GM12892 (cell line): ENCODE data around the gene SDS.

Source experiments
- DNase-seq: peaks from one replicate; pipeline ENCODE4 v3.0.0; 2011; ENCODE audit not compliant: insufficient read length
- FAIRE-seq: peaks from 2 replicates; lab custom pipeline; 2011; peaks lifted over from hg19 to GRCh38; lab: Jason Lieb, UNC
- POLR2A ChIP-seq: IDR thresholded peaks from 2 replicates; pipeline ENCODE4 v1.6.1; 2011; ENCODE audit warnings: low read depth, low read length, control low read depth
- POLR2AphosphoS5 ChIP-seq: IDR thresholded peaks from 2 replicates; pipeline ENCODE4 v1.6.1; 2011; ENCODE audit warnings: low read depth, low read length, control low read depth
- TAF1 ChIP-seq: IDR thresholded peaks from 2 replicates; pipeline ENCODE4 v1.6.1; 2011; ENCODE audit warnings: low read depth, mild to moderate bottlenecking, control low read depth, low read length, borderline replicate concordance

Gene SDS

DNA sequence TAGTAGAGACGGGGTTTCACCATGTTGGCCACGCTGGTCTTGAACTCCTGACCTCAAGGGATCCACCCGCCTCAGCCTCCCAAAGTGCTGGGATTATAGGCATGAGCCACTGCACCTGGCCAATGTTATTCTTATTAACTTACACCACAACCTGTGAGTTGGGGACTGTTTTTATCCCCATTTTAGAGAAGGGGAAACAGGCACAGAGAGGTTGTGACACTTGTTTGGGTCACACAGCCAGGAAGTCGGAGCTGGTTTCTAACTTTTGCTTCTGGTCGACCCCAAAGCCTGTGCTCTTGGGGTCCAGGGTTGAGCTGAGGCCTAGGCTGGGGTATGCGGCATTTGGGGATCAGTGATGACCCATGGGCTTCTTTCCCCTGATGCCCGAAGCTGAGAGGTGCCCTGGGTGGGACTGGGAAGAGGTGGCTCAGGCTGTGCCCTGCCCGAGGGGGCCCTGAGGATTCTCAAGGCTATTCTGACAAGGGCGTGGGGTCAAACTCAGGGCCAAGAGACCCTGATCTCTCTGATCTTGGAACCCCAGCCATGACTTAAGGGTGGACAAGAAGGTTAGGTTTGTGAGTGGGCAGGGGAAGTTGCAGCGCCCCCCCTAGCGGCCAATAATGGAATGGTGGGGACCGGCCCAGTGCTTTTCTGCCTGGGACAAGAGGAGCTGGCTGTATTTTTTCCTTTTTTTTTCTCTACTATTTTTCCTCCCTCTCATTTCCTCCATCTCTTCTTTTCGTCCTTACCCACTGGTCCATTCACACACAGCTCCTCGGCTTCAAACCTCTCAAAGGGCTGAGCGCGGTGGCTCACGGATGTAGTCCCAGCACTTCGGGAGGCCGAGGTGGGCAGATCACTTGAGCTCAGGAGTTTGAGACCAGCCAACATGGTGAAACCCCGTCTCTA lies 21.5 kb upstream of the SDS start:
- peak; percentile 50 for DNase-seq
- TF ChIP-seq POLR2AphosphoS5: no peak
- no peak for TF ChIP-seq TAF1
- TF ChIP-seq POLR2A: no peak
- FAIRE-seq: no peak

DNA sequence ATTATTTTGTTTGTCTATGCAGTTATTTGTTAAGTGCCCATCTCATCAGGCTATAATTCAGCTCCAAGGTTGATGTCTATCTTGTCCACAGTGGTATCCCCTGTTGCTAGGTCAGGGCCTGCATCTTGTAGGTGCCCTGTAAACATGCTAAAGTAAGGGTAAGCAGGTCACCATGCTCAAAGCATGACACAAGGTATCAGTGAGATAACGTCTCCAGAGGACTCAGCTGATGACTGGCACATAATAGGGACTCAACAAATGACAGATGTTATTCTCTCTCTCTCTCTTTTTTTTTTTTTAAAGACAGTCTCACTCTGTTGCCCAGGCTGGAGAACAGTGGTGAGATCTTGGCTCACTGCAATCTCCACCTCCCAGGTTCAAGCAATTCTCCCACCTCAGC lies 20.8 kb upstream of the SDS start:
- DNase-seq (no peak), FAIRE-seq (no peak)
- TF ChIP-seq TAF1 (no peak), POLR2A (no peak)

DNA sequence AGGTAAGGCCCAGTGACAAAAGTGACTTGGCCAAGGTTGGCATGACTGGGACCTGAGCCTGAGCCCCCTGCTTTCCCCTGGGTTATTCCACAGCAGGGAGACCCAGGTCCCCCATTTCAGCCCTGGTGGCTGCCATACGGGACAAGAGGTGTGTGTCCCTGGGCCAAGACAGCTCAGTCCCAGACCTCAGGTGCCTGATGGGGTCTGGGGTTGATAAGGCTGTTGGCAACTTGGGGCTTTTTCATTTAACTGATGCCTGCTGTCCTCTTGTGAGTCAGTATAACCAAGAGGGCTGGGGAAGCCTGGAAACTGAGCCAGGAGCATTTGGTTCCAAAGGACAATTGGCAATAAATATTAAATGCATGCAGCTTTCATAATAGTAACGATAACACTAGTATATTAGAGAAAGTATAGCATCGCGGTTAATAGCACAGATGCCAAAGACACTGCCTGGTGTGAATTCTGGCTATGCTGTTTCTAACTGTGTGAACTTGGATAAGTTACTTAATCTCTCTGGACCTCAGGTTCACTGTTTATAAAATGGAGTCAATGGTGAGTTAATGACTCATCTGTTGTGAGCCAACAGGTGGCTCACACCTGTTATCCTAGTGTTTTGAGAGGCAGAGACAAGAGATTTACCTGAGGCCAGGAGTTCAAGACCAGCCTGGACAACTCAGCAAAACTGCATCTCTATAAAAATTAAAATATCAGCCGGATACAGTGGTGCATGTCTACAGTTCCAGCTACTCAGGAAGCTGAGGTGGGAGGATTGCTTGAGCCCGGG lies 19.4 kb upstream of the SDS start:
- no peak for DNase-seq
- TF ChIP-seq POLR2A (no peak), TAF1 (no peak), POLR2AphosphoS5 (no peak)
- FAIRE-seq: no peak

GRCh38 chr12:113422030-113422885 lies 18.6 kb upstream of the SDS start, which contains the start of gene SDSL:
Gene SDSL (plus strand): TSS chr12:113422380. CDS start chr12:113427983, 5,603 bp downstream.
- no peak for TF ChIP-seq POLR2A
- TF ChIP-seq TAF1: 0 out of 2 replicates have a peak, but pooled peaks have one; percentile 6
- FAIRE-seq: no peak
- DNase-seq: peak; percentile 50

GRCh38 chr12:113420996-113421595 lies 17.4 kb upstream of the SDS start:
- TF ChIP-seq POLR2AphosphoS5 (no peak), TAF1 (no peak), POLR2A (no peak)
- FAIRE-seq (no peak), DNase-seq (no peak)

DNA sequence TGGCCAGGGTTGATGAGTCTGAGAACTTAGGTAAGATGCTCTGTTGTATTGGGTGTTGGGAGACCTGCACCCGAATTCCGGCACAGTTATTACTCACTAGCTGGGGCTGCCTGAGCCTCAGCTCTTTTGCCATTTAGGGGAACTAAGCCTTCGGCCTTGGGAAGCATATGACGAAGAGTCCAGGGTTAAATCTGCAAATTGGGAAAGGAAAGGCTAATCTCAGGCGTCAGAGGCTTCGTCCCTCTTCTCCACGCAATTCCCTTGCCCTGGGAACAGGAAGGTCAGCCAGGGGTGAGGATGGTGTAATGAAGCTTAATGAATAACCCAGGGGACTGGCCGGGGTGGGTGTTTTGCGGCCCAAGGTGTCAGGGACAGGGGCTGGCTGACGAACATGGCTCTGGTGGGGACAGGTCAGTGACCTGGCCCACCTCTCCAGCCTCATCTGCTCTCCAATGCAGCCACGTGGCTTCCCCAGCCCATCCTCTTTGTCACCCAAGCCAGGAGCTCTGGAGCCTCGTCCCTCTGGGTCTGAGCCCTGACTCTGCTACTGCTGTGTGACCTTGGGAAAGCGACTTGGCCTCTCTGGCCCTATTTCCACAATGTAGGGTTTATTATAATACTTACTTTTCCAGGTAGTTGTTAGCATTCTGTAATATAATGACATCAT lies 14.7 kb upstream of the SDS start:
- no peak for DNase-seq
- no peak for FAIRE-seq
- TF ChIP-seq POLR2AphosphoS5 (no peak), POLR2A (no peak), TAF1 (no peak)

DNA sequence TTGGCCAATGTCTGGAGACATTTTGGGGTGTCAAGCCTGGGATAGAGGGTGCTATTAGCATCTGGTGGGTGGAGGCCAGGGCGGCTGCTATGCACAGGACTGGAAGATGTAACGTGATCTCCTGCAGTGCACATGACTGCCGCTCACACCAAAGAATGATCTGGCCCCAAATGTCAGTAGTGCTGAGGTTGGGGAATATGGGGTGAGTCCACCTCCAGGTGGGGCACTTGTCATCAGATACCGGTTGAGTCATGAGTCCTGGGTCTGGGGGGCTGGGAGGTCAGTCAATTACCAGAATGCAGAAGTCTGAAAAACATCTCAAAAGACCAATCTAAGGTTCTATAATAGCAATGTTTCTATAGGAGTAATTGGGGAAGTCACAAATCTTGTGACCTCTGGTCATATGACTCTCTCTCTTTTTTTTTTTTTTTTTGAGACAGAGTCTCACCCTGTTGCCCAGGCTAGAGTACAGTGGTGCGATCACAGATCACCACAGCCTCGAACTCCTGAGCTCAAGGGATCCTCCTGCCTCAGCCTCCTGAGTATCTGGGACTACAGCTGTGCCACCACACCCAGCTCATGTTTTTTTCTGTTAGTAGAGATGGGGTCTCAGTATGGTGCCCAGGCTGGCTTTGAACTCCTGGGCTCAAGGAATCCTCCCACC lies 12.5 kb upstream of the SDS start:
- DNase-seq (no peak), FAIRE-seq (no peak)
- TF ChIP-seq TAF1: no peak
- TF ChIP-seq POLR2A: no peak

- TF ChIP-seq POLR2A (no peak), POLR2AphosphoS5 (no peak), TAF1 (no peak)
- no peak for FAIRE-seq
Observed at GRCh38 chr12:113414519-113415038, 10.9 kb upstream of the SDS start.

GRCh38 chr12:113413488-113413939 lies 9.8 kb upstream of the SDS start:
- TF ChIP-seq POLR2A: no peak
- no peak for TF ChIP-seq TAF1
- TF ChIP-seq POLR2AphosphoS5: no peak
- no peak for FAIRE-seq
- DNase-seq: no peak

More at GRCh38 chr12:113414519-113415038, 10.9 kb upstream of the SDS start:
- no peak for DNase-seq
